ENCODE measurements around the gene HLA-DOA.

The HLA-DOA gene

DNA sequence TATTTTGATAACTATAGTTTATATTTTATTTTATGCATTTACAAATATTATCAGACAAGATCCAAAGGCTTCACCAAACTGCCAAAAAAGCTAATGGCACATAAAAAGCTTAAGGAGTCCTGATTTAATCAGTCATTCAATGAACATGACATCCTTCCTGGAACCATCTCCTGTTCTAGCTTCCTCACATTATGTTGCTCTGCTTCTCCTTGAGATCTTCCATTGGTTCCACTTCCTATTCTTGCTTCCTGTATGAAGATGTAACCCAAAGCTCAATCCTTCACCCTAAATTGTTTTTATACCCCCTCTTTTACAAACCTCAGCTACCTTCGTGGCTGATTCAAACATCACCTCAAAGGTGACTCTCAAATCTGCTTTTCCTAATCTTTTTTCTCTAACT is 45.5 kb downstream of the HLA-DOA start:
- DNase-seq (ENCODE audit: low spot score): no peak

- no peak for DNase-seq (ENCODE audit: low spot score)
These were observed 47.1 kb downstream of the HLA-DOA start for GRCh38 chr6:32962213-32962826.

DNA sequence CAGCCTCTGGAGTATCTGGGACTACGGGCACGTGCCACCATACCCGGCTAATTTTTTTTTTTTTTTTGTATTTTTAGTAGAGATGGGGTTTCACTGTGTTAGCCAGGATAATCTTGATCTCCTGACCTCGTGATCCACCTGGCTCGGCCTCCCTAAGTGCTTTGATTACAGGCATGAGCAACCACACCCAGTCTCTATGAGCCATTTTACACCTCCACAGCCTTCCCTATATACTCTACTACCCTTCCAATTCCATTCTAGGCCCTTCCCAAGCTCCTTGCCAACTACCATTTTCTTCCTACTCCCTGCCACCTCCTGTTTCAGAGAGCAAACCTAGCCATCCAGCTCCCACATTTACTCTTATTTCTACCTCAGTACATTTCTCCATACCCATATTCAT is 48.8 kb downstream of the HLA-DOA start:
- DNase-seq (ENCODE audit: low spot score): no peak

DNA sequence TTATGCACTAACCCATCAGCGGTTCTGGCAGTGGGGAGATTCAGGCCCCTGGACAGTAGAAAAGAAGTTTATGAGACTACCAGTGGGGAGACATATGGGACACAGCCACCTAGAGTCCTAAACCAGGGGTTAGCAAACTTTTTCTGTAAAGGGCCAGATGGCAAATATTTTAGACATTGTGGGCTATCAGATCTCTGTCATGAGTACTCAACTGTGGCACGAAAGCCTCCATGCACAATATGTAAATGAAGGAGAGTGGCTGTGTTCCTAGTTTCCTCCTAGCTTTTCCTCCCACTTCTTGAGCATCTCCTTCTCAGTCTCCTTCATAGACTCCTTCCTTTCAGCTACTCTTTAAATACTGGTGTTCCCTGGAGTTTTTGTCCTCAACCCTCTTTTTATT is 53.2 kb downstream of the HLA-DOA start:
- no peak for DNase-seq (ENCODE audit: low spot score)

DNA sequence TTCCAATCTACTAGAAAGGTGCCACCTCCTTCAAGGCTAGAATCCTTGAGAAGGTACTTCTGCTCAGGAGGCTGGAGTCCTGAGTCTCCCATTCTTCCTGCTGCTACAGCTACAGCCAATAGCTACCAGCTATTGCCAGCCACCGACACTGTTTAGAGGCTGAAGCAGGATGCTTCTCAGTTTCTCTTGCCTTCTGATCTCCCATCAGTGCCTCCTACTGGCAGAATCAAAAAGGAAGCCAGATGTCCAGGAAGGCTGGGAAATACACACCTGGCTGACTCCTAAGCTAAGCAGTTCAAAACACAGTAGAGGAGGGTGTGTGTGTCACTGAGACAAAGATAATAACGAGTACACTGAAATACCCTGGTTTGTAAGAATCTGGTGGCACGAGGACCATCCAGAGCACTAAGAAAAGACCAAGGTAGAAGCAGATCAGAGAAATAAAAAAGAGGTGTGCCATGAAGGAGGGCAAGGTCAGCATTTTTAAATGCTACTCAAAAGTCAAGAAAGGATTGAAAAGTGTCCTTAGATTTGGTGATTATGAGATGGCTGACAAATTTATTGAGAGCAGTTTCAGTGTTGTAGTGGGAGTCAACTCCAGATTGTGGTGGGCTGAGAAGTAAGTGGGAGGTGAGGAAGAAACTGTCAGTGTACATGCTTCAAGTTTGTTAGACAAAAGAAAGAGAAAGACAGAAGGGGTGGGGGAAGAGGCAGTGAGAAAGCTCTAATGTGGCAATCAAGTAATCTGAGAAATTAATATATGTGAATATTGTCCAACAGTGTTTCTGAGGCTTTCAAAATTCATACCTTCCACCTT is 54.2 kb downstream of the HLA-DOA start:
- DNase-seq (ENCODE audit: low spot score): no peak

DNA sequence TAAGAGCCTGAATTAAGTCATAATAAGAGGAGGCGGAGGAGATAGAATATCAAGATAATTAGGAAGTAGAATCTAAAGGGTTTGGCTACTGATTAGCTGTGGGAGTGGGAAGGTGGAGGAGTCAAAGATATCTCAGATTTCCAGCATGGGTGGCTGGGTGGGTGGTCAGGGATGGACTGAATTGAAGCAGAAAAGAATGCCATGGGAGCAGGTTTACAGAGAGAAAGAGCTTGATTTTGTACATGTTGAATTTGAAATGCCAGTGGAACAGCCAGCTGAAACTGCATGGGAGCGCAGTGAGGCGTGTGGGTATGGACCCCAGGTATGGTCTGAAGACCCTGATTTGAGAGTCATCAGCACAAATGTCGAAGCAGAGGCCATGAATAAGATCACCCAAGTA is 55.1 kb downstream of the HLA-DOA start:
- no peak for DNase-seq (ENCODE audit: low spot score)

Data from Ammon's horn (tissue), 1 donor.